Uterus (tissue), 4 donors: Measurements from ENCODE around the gene SLC29A1. TPM values are rescaled to one million over a fixed set of nuclear protein-coding genes. Genes with fewer than 3 reads are reported as not detected.
A peak's percentile ranks its signal among the peaks of the same experiment; 100 is the strongest.

ENCODE experiments used
- DNase-seq, 2 donors: peaks; one replicate each; pipeline ENCODE4 v3.0.0-alpha.2; 2019 to 2020
- H3K27ac ChIP-seq, 2 donors: fragments of 200-600 bp; sonication (generic); 1 replicate in 1 of 2; 2 replicates in 1 of 2; pipeline ENCODE4 v1.5.1; 2016 to 2018
- H3K27me3 ChIP-seq, 2 donors: fragments of 200-600 bp; sonication (generic); one replicate each; pipeline ENCODE4 v1.5.1; 2018 to 2019; ENCODE audit warnings: control low read depth in 1 of 2
- H3K36me3 ChIP-seq, 2 donors: fragments of 200-600 bp; sonication (generic); one replicate each; pipeline ENCODE4 v1.5.1; 2019; ENCODE audit warnings: control low read depth in 1 of 2
- H3K4me1 ChIP-seq, 2 donors: fragments of 200-600 bp; sonication (generic); one replicate each; pipeline ENCODE4 v1.5.1; 2018 to 2019; ENCODE audit warnings: control low read depth in 1 of 2
- H3K4me3 ChIP-seq, 2 donors: fragments of 200-600 bp; sonication (generic); 1 replicate in 1 of 2; 2 replicates in 1 of 2; pipeline ENCODE4 v1.5.1; 2018 to 2019; ENCODE audit warnings: mild to moderate bottlenecking in 1 of 2
- H3K9me3 ChIP-seq, 2 donors: fragments of 200-600 bp; sonication (generic); one replicate each; pipeline ENCODE4 v1.5.1; 2019; ENCODE audit warnings: control low read depth in 1 of 2
- CTCF ChIP-seq, 4 experiments: fragments of 200-600 bp in 2 of 4; fragments of 450-650 bp in 2 of 4; sonication (generic) in 2 of 4; IDR thresholded peaks; one replicate each; pipeline ENCODE4 v1.5.1; 2016 to 2019; ENCODE audit warnings: antibody characterized with exemption in 4 of 4, mild to moderate bottlenecking in 2 of 4, moderate library complexity in 1 of 4
- POLR2A ChIP-seq, 2 donors: fragments of 450-650 bp; IDR thresholded peaks; one replicate each; pipeline ENCODE4 v1.6.1; 2016; ENCODE audit warnings: antibody characterized with exemption in 2 of 2, mild to moderate bottlenecking in 1 of 2, moderate library complexity in 1 of 2
- intact Hi-C: fragments of 100-400 bp; cut with DNase I; formaldehyde crosslinking; loops from one replicate; pipeline ENCODE4 v1.15.1; 2023; ENCODE audit warnings: low total_unique reads
- total RNA-seq, 4 donors: library from RNA; depleted of rRNA in 3 of 4; stranded (reverse); fragments of >200 nt in 3 of 4; gene quantifications; one replicate each; pipeline versions ENCODE4 v1.1.0 to v1.2.4, GENCODE V29; 2014 to 2023
- donor health status: DM: yes; HTN: yes; CAD: no.

SLC29A1 gene
- total RNA-seq, 4 donors from 2014 or later: 29.9 to 150 (median 95.1) TPM

DNA sequence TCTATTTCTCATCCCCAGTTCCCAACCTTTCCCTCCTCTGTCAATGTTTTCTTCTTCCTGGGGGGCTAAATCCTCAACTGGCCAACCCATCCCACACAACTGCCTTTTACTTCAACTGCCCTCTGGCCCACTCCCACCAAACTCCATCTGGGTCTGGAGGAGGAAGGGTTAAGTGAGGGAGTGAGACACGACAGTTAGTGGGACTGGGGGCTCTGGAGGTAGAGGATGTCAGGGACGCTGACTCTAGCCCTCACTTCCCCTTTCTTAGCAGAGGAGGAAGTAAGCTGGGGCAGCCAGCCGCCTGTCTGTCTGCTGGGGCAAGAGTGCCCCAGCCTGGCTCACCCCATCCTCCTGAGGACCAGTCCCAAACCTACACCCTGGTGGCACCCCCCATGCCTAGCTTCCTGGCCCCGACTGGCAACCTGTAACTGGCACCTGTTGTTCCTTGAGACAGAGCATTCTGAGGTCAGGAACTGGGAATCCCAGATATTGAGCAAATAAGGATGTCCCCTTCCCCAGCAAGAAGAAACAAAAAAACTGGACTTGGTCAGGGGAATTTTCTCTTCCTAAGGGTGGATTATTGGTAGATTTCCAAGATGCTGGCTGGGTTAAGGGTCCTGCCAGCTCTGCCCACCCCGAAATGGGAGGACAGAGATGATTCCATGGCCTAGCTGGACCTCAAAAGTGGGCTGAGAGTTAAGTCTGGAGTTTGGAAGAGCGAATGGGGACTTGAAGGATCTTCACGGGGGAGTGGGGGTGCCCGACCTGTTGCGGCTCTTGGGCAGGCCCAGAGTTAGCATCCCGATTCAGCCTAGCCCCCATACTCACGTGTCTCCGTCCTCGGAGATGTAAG is 41.0 kb downstream of the SLC29A1 start:
- intact Hi-C loops: no loop called here
- Histone ChIP-seq H3K4me1 (peaks cover 0 to 24% of the 10 kb centered on the region in 2 donors), H3K36me3 (no peaks in the 10 kb centered on the region), H3K27me3 (no peaks in the 10 kb centered on the region), H3K4me3 (peak overlapping the region; percentile 42 to 75), H3K27ac (peak overlapping the region; percentile 74 to 83), H3K9me3 (no peaks in the 10 kb centered on the region)
- TF ChIP-seq POLR2A (IDR thresholded peaks at IDR 0.05) (no peak), CTCF (IDR thresholded peaks at IDR 0.05) (no peak)
- no peak for DNase-seq

GRCh38 chr6:44265007-44265721 is 41.8 kb downstream of the SLC29A1 start, which contains the start of gene NFKBIE:
NFKBIE (minus strand) TSS chr6:44265551; CDS start chr6:44265346, 205 bp downstream.
- Histone ChIP-seq H3K4me3 (peak within 1 kb of the TSS; percentile 42 to 75), H3K36me3 (no peaks in the 10 kb centered on the region), H3K27ac (peak within 1 kb of the TSS; percentile 74 to 83), H3K4me1 (peaks cover 0 to 25% of the 10 kb centered on the region in 2 donors), H3K9me3 (no peaks in the 10 kb centered on the region), H3K27me3 (peaks cover 0 to 5% of the 10 kb centered on the region in 2 donors)
- intact Hi-C loops: no loop called here
- DNase-seq: peak; percentile 96
- TF ChIP-seq CTCF (IDR thresholded peaks at IDR 0.05) (peak in 2 of 4 experiments; percentile 12 to 48), POLR2A (IDR thresholded peaks at IDR 0.05) (peak; percentile 83 to 87)

DNA sequence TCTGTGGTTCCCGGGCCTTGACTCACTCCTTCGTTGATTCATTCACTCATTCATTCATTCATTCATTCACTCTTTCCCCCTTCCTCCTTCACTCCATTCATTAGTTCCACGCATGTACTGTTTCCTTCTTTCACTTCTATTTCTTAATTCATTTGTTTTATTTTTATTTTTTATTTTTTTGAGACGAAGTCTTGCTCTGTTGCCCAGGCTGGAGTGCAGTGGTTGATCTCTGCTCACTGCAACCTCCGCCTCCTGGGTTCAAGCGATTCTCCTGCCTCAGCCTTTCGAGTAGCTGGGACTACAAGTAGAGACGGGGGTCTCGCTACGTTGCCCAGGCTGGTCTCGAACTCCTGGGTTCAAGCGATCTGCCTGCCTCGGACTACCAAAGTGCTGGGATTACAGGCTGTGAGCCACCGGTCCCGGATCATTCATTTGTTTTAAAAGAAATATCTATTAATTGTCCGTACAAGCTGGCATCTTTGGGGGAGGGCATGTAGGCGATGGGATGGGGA is 42.4 kb downstream of the SLC29A1 start:
- H3K36me3 ChIP-seq: no peaks in the 10 kb centered on the region
- peak overlapping the region in 1 of 2 donors; percentile 74 for H3K27ac ChIP-seq
- intact Hi-C loops: no loop called here
- DNase-seq: no peak
- peak overlapping the region; percentile 42 to 75 for H3K4me3 ChIP-seq
- H3K4me1 ChIP-seq: peaks cover 0 to 30% of the 10 kb centered on the region in 2 donors
- H3K9me3 ChIP-seq: no peaks in the 10 kb centered on the region
- TF ChIP-seq CTCF (IDR thresholded peaks at IDR 0.05) (no peak), POLR2A (IDR thresholded peaks at IDR 0.05) (no peak)
- H3K27me3 ChIP-seq: peaks cover 0 to 8% of the 10 kb centered on the region in 2 donors

GRCh38 chr6:44266347-44266746 is 43.0 kb downstream of the SLC29A1 start:
- peaks cover 0 to 30% of the 10 kb centered on the region in 2 donors for H3K4me1 ChIP-seq
- no peaks in the 10 kb centered on the region for H3K36me3 ChIP-seq
- DNase-seq: no peak
- no peak for TF ChIP-seq CTCF (IDR thresholded peaks at IDR 0.05)
- TF ChIP-seq POLR2A (IDR thresholded peaks at IDR 0.05): no peak
- H3K9me3 ChIP-seq: no peaks in the 10 kb centered on the region
- no peak overlapping the region for H3K27ac ChIP-seq
- intact Hi-C loops: no loop called here
- no peak overlapping the region for H3K4me3 ChIP-seq
- H3K27me3 ChIP-seq: peaks cover 1 to 8% of the 10 kb centered on the region in 2 donors
